Mucosa of descending colon (tissue), 3 donors: ENCODE data around the gene CCDC154. TPM values are rescaled to one million over a fixed set of nuclear protein-coding genes. Genes with fewer than 3 reads are reported as not detected.

Experiments
- ATAC-seq: fragments of 200-7000 bp; cut with Tn5 transposase; one replicate; pipeline ENCODE4 v1.9.1; 2020; ENCODE audit warnings: mild to moderate bottlenecking, moderate library complexity
- DNase-seq, 3 donors: peaks; one replicate each; pipeline ENCODE4 v3.0.0-alpha.2; 2020
- H3K36me3 ChIP-seq: fragments of 200-600 bp; one replicate; pipeline ENCODE4 v1.8.0; 2021; ENCODE audit warnings: low read depth, mild to moderate bottlenecking
- H3K4me1 ChIP-seq: fragments of 200-600 bp; one replicate; pipeline ENCODE4 v1.8.0; 2021; ENCODE audit warnings: low read depth, mild to moderate bottlenecking
- H3K4me3 ChIP-seq: fragments of 200-600 bp; one replicate; pipeline ENCODE4 v1.8.0; 2021; ENCODE audit warnings: mild to moderate bottlenecking
- H3K9me3 ChIP-seq: fragments of 200-600 bp; one replicate; pipeline ENCODE4 v1.8.0; 2021; ENCODE audit warnings: mild to moderate bottlenecking
- intact Hi-C, 2 donors: fragments of 100-400 bp; cut with DNase I in 1 of 2; cut with micrococcal nuclease in 1 of 2; formaldehyde crosslinking; loops; one replicate each; pipeline versions ENCODE4 v1.11.0 to v1.11.1; 2022; cut with DNase I, micrococcal nuclease
- total RNA-seq, 3 donors: library from RNA; stranded (reverse); fragmentation: NEBNext Ultra II Directional in 2 of 3; extraction: Animal tissue kit (Norgen Biotek cat#: 25700) in 2 of 3; gene quantifications; one replicate each; pipeline versions ENCODE4 v1.2.1 to v1.2.4, GENCODE V29; 2021 to 2023
- TF ChIP-seq, protein P1 (sequence below): fragments of 200-600 bp; IDR thresholded peaks from one replicate; pipeline ENCODE4 v1.8.0; 2022; ENCODE audit warnings: antibody characterized with exemption, mild to moderate bottlenecking
- donor health status: DM: no; HTN: no; CAD: no; lungs with moderate emphysema.
- donor health status: DM: no; HTN: no; CAD: no.
- donor health status: DM: no; HTN: yes; CAD: no.

CCDC154 gene
- total RNA-seq, 3 donors from 2014 or later = 0.43 to 2.4 (median 1.1) TPM

- TF ChIP-seq, protein P1, sequence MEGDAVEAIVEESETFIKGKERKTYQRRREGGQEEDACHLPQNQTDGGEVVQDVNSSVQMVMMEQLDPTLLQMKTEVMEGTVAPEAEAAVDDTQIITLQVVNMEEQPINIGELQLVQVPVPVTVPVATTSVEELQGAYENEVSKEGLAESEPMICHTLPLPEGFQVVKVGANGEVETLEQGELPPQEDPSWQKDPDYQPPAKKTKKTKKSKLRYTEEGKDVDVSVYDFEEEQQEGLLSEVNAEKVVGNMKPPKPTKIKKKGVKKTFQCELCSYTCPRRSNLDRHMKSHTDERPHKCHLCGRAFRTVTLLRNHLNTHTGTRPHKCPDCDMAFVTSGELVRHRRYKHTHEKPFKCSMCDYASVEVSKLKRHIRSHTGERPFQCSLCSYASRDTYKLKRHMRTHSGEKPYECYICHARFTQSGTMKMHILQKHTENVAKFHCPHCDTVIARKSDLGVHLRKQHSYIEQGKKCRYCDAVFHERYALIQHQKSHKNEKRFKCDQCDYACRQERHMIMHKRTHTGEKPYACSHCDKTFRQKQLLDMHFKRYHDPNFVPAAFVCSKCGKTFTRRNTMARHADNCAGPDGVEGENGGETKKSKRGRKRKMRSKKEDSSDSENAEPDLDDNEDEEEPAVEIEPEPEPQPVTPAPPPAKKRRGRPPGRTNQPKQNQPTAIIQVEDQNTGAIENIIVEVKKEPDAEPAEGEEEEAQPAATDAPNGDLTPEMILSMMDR = no peak
- Histone ChIP-seq H3K36me3 (peaks cover 5% of the 10 kb centered on the region), H3K4me1 (no peaks in the 10 kb centered on the region), H3K4me3 (no peak overlapping the region), H3K9me3 (no peaks in the 10 kb centered on the region)
- ATAC-seq = no peak
- DNase-seq = no peak
- intact Hi-C loops = no loop called here
These were observed 2.1 kb upstream of the CCDC154 start for GRCh38 chr16:1446296-1447080.

DNA sequence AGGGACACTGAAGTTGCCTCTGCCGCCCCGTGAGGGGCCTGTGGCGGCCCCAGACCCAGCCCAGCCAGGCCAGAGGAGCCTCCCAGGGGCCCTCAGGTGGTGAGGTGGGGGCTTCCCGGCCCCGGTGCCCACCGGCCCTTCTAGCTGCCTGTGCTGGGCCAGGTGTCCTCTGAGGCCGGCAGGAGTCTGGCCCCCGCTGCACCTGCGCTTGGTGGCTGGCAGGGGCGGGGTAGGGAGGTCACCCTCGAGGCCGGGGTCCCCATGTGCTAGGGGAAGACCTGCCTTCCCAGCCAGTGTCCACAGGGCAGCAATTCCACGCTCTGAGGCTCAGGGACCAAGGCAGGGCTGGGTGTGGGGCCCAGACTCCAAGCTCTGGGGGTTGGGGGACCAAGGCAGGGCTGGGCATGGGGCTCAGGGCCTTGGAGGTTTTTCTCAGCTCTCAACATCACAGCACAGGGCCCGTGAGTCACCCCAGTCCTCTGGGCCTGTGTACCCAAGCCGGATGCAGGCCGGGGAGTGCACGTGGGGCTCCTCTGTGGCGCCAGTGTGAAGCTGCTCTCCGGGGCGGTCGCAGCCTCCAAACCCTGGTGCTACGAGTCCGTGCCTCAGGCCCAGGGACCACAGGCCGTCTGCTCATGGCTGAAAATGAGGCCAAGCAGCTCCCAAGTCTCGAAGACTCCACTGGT lies 1.3 kb upstream of the CCDC154 start:
- H3K36me3 ChIP-seq = peaks cover 5% of the 10 kb centered on the region
- H3K4me3 ChIP-seq = no peak overlapping the region
- DNase-seq (no peak), ATAC-seq (no peak)
- intact Hi-C loops = no loop called here
- no peaks in the 10 kb centered on the region for H3K9me3 ChIP-seq
- TF ChIP-seq, protein P1 = no peak
- H3K4me1 ChIP-seq = no peaks in the 10 kb centered on the region

- TF ChIP-seq, protein P1 = no peak
- H3K9me3 ChIP-seq = no peaks in the 10 kb centered on the region
- no peak for ATAC-seq
- H3K36me3 ChIP-seq = peaks cover 5% of the 10 kb centered on the region
- no peak for DNase-seq
- intact Hi-C loops = no loop called here
- no peaks in the 10 kb centered on the region for H3K4me1 ChIP-seq
- H3K4me3 ChIP-seq = no peak overlapping the region
These were observed 568 bp upstream of the CCDC154 start for GRCh38 chr16:1444730-1445517.

- TF ChIP-seq, protein P1 = no peak
- H3K36me3 ChIP-seq = peaks cover 5% of the 10 kb centered on the region
- intact Hi-C loops = no loop called here
- H3K4me3 ChIP-seq = no peak overlapping the region
- no peaks in the 10 kb centered on the region for H3K4me1 ChIP-seq
- DNase-seq (no peak), ATAC-seq (no peak)
- no peaks in the 10 kb centered on the region for H3K9me3 ChIP-seq
These were observed 868 bp downstream of the CCDC154 start for GRCh38 chr16:1443403-1443973.

- no peaks in the 10 kb centered on the region for H3K9me3 ChIP-seq
- intact Hi-C loops = no loop called here
- H3K36me3 ChIP-seq = peaks cover 1% of the 10 kb centered on the region
- no peak overlapping the region for H3K4me3 ChIP-seq
- H3K4me1 ChIP-seq = no peaks in the 10 kb centered on the region
- TF ChIP-seq, protein P1 = no peak
- DNase-seq = no peak
- no peak for ATAC-seq
These were observed 1.7 kb downstream of the CCDC154 start for GRCh38 chr16:1442697-1443096.
